HFF-Myc (cell line): ENCODE data around the gene MCM9.

Source experiments
- DNase-seq: peaks from one replicate; pipeline ENCODE4 v3.0.0-alpha.2; 2011; ENCODE audit warnings: low read depth; ENCODE audit errors: extremely low read depth
- H3K4me3 ChIP-seq: replicated peaks from 2 replicates; pipeline ENCODE4 v1.5.1; 2011; ENCODE audit warnings: low read depth, mild to moderate bottlenecking, control low read depth, low read length
- TF ChIP-seq, protein P1 (sequence below): IDR thresholded peaks from 2 replicates; pipeline ENCODE4 v1.5.1; 2012; ENCODE audit warnings: mild to moderate bottlenecking, low read depth, low read length, control low read depth; ENCODE audit errors: missing control alignments

Gene MCM9

DNA sequence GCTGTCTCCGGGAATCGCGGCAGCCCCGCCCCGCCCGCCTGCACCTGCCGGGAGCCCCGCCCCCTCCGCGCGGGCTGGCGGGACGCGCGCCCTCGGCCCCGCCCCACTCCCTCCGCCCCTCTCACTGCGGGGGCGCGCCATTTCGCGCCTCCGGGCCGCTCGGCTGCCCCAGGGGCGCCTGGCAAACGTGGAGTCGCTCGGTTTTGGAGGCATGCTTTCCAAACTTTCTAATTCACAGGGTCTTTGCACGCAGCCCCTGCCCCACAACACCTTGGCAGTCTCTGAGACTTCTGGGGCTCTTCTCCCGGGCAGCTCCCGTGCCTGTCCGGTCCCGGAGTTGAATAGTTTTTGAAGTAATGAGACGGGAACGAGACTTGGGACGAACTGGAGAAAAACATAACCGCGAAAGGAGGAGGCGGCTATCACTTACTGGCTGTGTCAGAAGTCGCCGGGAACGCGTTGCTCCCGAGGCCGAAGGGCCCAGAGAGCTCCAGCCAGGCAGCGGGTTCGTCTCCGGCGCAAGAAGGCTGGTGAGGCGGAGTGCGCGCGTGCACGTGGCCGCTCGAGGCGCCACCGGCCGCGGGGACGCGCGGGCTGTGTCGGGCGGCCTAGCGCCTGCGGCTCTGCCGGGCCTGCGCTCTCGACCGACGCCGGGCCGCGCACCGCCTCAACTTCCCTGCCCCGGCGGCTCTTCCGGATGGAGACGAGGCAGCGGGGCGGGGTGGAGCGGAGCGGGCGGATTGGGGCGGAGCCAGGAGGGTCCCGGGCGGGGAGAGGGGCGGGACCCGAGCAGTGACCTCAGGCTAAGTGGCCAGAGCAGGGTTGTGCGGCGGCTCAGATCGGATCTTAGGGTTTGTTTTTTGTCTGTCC lies at the start of gene MCM9:
TSS of gene MCM9 (minus strand) at position 699 of the 870 bp plus-strand sequence. CDS start 3,436 bp downstream, outside the sequence.
- peak within 1 kb of the TSS; percentile 90 for H3K4me3 ChIP-seq
- TF ChIP-seq, protein P1, sequence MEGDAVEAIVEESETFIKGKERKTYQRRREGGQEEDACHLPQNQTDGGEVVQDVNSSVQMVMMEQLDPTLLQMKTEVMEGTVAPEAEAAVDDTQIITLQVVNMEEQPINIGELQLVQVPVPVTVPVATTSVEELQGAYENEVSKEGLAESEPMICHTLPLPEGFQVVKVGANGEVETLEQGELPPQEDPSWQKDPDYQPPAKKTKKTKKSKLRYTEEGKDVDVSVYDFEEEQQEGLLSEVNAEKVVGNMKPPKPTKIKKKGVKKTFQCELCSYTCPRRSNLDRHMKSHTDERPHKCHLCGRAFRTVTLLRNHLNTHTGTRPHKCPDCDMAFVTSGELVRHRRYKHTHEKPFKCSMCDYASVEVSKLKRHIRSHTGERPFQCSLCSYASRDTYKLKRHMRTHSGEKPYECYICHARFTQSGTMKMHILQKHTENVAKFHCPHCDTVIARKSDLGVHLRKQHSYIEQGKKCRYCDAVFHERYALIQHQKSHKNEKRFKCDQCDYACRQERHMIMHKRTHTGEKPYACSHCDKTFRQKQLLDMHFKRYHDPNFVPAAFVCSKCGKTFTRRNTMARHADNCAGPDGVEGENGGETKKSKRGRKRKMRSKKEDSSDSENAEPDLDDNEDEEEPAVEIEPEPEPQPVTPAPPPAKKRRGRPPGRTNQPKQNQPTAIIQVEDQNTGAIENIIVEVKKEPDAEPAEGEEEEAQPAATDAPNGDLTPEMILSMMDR: no peak
- DNase-seq: peak; percentile 24

DNA sequence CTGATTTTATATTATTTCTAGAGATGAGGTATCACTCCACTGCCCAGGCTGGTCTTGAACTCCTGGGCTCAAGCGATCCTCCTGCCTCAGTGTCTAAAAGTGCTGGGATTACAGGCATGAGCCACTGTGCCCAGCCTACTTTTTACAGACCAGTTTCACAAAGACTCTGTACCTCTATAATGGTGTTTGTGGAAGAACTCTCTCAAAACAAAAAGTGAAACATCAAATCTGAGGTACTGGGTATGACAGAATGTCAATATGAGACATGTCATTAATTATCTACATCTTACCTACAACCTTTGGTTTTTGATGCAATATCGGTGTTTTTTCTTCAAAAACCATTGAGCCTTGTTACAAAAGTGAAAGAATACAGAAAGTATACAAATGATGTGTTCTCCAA lies 49.4 kb upstream of the MCM9 start:
- DNase-seq: no peak
- H3K4me3 ChIP-seq: no peak overlapping the region
- TF ChIP-seq, protein P1: no peak

DNA sequence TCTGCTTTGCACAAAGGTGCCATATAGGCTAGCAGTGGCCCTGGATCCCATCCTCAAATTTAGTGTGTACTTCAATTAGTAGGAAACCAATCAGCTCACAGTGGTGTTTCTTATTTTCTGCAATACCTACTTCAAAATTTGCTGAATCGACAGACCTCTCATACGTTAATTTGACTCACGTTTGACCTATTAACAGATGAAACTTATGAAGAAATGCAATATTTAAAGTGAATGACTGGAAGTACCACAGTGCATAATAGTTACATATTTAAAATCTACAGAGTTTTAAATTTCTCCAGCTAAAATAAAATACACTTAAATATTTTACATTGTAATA lies 47.6 kb upstream of the MCM9 start:
- no peak for DNase-seq
- TF ChIP-seq, protein P1: no peak
- no peak overlapping the region for H3K4me3 ChIP-seq

DNA sequence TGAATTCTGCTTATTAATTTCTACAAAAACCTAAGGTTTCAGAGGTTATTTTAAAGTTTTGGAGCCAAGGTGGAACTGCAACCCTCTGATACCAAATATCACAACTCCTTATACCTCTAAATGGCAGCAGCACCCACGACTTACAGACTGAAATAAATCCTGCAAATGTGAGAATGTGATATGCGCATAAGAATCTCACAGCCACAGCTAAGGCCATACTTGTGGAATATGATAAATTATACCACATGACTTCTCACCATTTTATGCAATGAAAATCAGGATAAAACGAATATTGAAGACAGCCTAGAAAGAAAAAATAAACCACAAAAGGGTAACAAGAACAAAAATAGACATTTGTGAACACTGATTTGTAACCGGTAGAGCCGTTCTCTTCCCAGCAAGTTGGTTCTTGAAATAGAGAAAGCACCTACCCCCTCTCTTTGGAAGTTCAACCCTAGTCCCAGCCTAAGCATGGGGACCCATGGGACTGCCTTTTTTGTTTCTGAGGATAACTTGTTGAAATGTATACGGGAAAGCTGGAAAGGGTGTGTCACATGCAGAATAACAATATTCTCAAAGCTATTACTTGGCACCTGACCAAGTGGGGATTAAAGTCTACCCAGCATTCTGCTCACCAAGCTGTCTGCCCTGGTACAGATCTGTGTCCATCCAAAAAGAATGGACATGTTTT lies 47.1 kb upstream of the MCM9 start:
- TF ChIP-seq, protein P1: no peak
- DNase-seq: no peak
- H3K4me3 ChIP-seq: no peak overlapping the region

DNA sequence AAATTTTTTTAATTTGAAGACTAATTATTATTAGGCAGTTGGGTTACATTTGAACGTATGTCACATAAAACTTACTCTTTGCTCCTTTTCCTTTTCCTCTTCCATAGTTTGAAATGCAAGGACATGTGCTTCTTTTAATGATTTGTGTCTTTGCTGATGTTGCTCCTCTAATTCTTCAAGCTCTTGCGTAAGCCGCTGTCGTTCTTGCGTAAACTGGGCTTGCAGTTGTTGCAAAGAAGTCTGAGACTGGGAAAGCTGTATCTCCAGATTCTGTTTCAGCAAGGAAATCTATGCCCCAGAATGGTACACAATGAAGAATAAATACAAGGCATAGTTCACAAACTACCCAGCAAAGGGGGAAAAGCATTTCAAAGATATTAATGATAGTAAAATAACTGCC lies 45.1 kb upstream of the MCM9 start:
- TF ChIP-seq, protein P1: no peak
- no peak overlapping the region for H3K4me3 ChIP-seq
- DNase-seq: no peak

DNA sequence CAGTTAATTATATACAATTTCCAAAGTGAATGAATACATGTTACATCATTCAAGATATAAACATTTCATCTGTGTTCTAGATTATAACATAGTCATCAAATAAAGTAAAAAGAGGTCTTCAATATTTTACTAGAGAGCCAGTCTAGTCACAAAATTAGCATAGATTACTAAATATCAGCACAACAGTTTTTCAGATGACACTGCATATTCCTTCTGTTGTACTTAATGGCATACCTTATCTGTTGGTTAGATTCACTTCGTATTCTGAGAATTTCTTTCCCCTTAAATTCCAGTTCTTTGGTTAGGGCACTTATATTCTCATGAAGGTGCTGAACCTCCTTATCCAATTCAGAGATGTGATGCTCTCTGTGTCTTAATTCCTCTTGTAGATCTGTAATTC lies 39.8 kb upstream of the MCM9 start:
- DNase-seq: no peak
- TF ChIP-seq, protein P1: no peak

More for the DNA sequence above, 39.8 kb upstream of the MCM9 start:
- no peak overlapping the region for H3K4me3 ChIP-seq
